ENCODE results near the gene KLK2.
"Not testable (repeated sequence)": the region's sequence is repeated elsewhere in the genome, so short reads cannot be mapped to it uniquely, and the experiment has no call there.

DNA sequence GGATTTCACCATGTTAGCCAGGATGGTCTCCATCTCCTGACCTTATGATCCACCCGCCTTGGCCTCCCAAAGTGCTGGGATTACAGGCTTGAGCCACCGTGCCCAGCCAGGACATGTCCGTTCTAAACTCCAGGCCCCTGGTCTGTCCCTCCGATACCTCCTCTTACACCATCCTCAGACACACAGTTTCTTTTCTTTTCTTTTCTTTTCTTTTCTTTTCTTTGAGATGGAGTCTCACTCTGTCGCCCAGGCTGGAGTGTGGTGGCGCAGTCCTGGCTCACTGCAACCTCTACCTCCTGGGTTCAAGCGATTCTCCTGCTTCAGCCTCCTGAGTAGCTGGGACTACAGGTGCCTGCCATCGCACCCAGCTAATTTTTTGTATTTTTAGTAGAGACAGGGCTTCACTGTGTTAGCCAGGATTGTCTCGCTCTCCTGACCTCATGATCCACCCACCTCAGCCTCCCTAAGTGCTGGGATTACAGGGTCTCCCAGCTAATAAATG, 22.9 kb downstream of the KLK2 start:
- TF ChIP-seq POLR2A, FOS (IDR thresholded peaks at IDR 0.05; ENCODE audit: low read depth, low read length): not testable (repeated sequence)
- TF ChIP-seq, protein P1, sequence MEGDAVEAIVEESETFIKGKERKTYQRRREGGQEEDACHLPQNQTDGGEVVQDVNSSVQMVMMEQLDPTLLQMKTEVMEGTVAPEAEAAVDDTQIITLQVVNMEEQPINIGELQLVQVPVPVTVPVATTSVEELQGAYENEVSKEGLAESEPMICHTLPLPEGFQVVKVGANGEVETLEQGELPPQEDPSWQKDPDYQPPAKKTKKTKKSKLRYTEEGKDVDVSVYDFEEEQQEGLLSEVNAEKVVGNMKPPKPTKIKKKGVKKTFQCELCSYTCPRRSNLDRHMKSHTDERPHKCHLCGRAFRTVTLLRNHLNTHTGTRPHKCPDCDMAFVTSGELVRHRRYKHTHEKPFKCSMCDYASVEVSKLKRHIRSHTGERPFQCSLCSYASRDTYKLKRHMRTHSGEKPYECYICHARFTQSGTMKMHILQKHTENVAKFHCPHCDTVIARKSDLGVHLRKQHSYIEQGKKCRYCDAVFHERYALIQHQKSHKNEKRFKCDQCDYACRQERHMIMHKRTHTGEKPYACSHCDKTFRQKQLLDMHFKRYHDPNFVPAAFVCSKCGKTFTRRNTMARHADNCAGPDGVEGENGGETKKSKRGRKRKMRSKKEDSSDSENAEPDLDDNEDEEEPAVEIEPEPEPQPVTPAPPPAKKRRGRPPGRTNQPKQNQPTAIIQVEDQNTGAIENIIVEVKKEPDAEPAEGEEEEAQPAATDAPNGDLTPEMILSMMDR (conservative IDR thresholded peaks at IDR 0.05; ENCODE audit: low read depth, low read length), result not testable (repeated sequence)
